Activated naive CD4-positive, alpha-beta T cell treated with anti-CD3 and anti-CD28 coated beads, Interleukin-2, amount 10 ng/mL, durations not matched to agents 7 days and 5 days (primary cell): ENCODE results near the gene CCND1.

Source experiments
- CTCF ChIA-PET: fragments of 350-600 bp; sonication (Branson Sonifier 250); formaldehyde crosslinking; loops from one replicate; lab custom pipeline; 2021; ENCODE audit warnings: antibody characterized with exemption; lab: Charles Lee
- DNase-seq: peaks from one replicate; pipeline ENCODE4 v3.0.0-alpha.2; 2020
- H3K27ac Mint-ChIP-seq: one replicate; pipeline ENCODE4 v1.8.0; 2021; ENCODE audit warnings: mild to moderate bottlenecking, moderate library complexity, mixed read lengths
- H3K27me3 Mint-ChIP-seq: one replicate; pipeline ENCODE4 v1.8.0; 2021; ENCODE audit warnings: mild to moderate bottlenecking, mixed read lengths
- H3K36me3 Mint-ChIP-seq: one replicate; pipeline ENCODE4 v1.8.0; 2021; ENCODE audit warnings: mixed read lengths
- H3K4me1 Mint-ChIP-seq: one replicate; pipeline ENCODE4 v1.8.0; 2021; ENCODE audit warnings: mixed read lengths
- H3K4me3 Mint-ChIP-seq: one replicate; pipeline ENCODE4 v1.8.0; 2021; ENCODE audit warnings: mild to moderate bottlenecking, moderate library complexity, mixed read lengths
- H3K9me3 Mint-ChIP-seq: one replicate; pipeline ENCODE4 v1.8.0; 2021; ENCODE audit warnings: mixed read lengths

The CCND1 gene

DNA sequence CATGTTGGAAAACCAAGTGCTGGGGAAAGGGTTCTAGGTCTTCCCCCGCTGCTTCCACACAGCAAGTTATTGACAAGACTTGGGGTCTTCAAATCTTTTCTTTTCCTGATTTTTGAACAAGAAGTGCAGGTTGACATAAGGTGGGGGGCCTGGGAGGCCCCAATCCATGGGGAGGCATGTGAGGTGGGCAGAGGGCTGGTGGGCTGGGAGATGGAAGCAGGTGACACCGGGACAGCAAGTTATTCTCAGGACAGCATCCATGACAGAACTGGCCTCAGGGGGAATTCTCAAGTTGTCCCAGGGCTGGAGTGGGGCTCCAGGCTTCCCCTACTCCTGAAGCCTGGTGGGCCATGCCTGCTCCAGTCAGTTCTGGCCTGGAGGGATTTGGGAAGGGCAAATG lies 57.4 kb downstream of the CCND1 start:
- Mint-ChIP-seq H3K4me3 (no peak overlapping the region), H3K27me3 (peaks cover 88% of the 10 kb centered on the region), H3K9me3 (no peaks in the 10 kb centered on the region), H3K27ac (no peak overlapping the region), H3K36me3 (no peaks in the 10 kb centered on the region), H3K4me1 (peaks cover 4% of the 10 kb centered on the region)
- no peak for DNase-seq
- CTCF ChIA-PET: no interaction called here

DNA sequence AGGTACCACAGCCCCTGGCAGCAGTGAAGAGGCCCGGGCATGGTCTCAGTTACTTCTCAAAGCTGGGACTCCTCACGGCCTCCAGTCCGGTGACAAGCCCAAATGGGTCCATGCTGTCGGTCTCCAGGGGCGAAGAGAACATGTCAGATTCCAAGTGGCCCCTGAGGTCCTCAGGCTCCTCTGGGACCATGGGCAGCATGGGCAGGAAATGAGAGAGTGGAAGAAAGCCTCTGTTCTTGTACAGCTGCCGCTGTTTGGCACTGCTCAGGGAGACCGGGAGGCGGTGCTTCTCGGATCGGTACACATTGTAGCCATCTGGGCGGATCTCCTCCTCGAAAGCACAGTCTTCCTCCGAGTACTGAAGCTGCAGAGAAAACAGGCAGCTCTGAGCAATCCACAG lies 58.3 kb downstream of the CCND1 start:
- Mint-ChIP-seq H3K4me3 (no peak overlapping the region), H3K27me3 (peaks cover 92% of the 10 kb centered on the region), H3K27ac (no peak overlapping the region), H3K9me3 (no peaks in the 10 kb centered on the region), H3K36me3 (no peaks in the 10 kb centered on the region), H3K4me1 (peaks cover 5% of the 10 kb centered on the region)
- no peak for DNase-seq
- CTCF ChIA-PET: interaction anchor here (1.1 kb wide), 1 partner anchor 498 kb away, joined by 3 read pairs; no protein-coding TSS in a partner anchor

DNA sequence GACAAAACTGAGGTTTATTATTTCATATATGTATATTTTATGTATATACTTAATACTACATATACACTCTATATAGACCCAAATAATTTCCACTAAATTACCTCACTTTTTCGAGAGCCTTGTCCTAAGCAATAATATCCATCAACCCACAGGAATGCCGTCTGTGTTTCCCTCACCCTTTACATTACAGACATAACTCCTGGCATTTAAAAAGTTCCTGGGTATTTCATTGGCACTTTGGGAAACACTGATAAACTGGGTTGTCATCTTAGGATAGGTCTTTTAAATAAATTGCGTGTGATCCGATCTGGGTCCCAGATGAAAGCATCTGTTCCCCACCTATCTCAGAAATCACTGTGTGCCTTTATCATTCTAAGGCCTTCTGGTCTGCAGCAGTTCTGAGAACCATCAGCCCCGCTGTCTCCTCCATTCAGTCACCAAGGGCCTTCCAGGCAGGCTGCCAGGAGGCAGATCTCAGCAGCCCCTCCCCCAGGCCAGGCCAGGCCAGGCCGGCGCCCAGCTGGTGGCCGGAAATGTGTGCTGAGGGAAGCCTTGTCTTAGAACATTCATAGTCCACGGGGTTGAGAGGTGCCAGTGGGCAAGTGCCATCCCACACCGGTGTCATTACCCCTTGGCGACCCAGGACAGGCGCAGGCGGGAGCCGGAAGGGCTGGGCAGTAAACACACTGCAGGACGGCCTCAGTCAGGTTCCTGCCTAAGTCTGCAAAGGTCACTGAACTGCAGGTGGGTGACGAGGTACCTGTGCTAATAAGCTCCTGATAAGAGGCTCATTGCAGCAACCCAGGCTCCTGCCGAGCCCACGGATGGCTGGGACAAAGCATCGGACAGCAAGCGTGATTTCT lies 59.6 kb downstream of the CCND1 start:
- no peak overlapping the region for H3K27ac Mint-ChIP-seq
- peaks cover 11% of the 10 kb centered on the region for H3K4me1 Mint-ChIP-seq
- CTCF ChIA-PET: interaction anchor here (1.1 kb wide), 1 partner anchor 496 kb away, joined by 3 read pairs; no protein-coding TSS in a partner anchor
- H3K27me3 Mint-ChIP-seq: peaks cover 92% of the 10 kb centered on the region
- H3K9me3 Mint-ChIP-seq: no peaks in the 10 kb centered on the region
- no peaks in the 10 kb centered on the region for H3K36me3 Mint-ChIP-seq
- DNase-seq: no peak
- H3K4me3 Mint-ChIP-seq: no peak overlapping the region

DNA sequence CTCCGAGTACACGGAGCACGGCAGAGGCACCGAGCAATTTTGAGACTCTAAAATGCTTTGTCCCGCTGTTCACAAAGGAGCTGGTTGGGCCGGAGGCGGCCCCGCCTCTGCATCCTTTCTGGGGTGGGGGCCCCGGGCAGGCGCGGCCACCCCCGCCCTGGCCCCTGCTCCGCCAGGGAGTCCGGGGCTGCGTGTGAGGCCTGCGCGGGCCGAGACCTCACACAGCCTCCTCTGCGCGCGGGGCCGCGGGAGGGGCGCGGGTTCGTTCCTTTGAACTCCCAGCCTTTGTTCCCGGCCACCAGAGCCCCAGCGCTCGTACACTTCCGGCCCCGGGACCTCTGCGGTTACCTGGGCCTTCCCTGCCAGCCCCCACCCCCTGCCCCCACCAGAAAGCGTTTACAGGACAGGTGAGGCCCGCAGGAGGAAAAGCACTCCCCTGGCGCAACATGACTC lies 61.3 kb downstream of the CCND1 start:
- CTCF ChIA-PET: no interaction called here
- Mint-ChIP-seq H3K9me3 (no peaks in the 10 kb centered on the region), H3K27ac (no peak overlapping the region), H3K4me3 (no peak overlapping the region), H3K36me3 (no peaks in the 10 kb centered on the region), H3K27me3 (peaks cover 94% of the 10 kb centered on the region), H3K4me1 (peaks cover 12% of the 10 kb centered on the region)
- DNase-seq: no peak

DNA sequence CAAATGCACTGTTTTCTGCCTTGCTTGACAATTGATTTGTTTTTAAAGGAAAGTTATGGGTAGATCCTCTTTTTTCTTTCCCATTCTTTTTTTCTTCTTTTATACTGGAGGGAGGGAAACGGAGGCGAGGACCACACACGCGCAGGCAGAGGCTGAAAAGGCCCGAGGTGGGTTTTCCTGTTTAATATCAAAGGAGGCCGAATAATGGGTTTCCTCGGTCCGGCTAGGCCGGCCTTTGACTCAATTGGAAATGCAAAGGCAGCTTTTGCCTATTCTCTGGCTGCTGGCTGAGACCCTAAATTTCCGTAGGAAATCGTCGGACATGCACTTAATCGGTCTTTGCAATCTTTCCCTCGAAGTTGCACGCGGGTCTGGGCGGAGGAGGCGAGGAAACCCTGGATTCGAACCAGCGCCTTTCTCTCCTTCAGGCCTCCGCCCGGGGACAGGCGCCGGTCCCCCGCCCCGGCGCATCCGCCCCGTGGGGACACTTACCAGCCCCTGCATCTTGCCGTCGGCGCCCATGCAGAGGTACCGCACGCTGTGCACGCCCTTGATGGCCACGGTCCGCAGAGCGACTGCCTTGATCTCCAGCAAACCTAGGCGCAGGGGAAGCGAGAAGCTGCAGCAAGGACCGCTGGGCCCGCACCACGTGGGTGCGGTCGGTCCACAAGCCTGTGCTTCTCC lies 62.0 kb downstream of the CCND1 start:
- H3K27me3 Mint-ChIP-seq: peaks cover 94% of the 10 kb centered on the region
- no peak for DNase-seq
- H3K27ac Mint-ChIP-seq: peak overlapping the region; percentile 62
- CTCF ChIA-PET: no interaction called here
- no peaks in the 10 kb centered on the region for H3K9me3 Mint-ChIP-seq
- H3K4me1 Mint-ChIP-seq: peaks cover 12% of the 10 kb centered on the region
- no peaks in the 10 kb centered on the region for H3K36me3 Mint-ChIP-seq
- H3K4me3 Mint-ChIP-seq: no peak overlapping the region

DNA sequence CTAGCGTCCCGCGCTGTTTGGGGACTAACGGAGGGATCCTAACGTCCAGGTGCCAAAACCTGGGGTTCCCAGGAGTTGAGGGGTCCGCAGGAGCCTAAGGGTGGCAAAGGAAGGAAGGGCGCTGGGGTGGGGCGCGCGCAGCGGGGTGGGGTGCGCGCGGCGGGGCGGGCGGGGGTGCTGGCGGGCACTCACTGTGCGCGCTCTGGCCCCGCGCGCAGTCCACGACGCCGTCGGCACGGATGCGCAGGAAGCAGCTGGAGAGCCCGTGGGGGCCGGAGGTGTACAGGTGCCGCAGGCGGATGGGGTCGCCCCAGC lies 62.5 kb downstream of the CCND1 start:
- peaks cover 12% of the 10 kb centered on the region for H3K4me1 Mint-ChIP-seq
- CTCF ChIA-PET: no interaction called here
- H3K27ac Mint-ChIP-seq: peak overlapping the region; percentile 62
- no peaks in the 10 kb centered on the region for H3K9me3 Mint-ChIP-seq
- no peaks in the 10 kb centered on the region for H3K36me3 Mint-ChIP-seq
- no peak overlapping the region for H3K4me3 Mint-ChIP-seq
- peaks cover 91% of the 10 kb centered on the region for H3K27me3 Mint-ChIP-seq
- no peak for DNase-seq
